Lower lobe of right lung (tissue), 2 donors: ENCODE data around the gene RSPH9. TPM values are rescaled to one million over a fixed set of nuclear protein-coding genes. Genes with fewer than 3 reads are reported as not detected.

Experiments
- ATAC-seq, 2 donors: fragments of 200-7000 bp; cut with Tn5 transposase; one replicate each; pipeline ENCODE4 v1.9.1; 2020 to 2022; ENCODE audit warnings: mild to moderate bottlenecking in 2 of 2, moderate library complexity in 2 of 2
- DNase-seq: peaks from one replicate; pipeline ENCODE4 v3.0.0-alpha.2; 2020
- H3K27ac ChIP-seq: fragments of 200-600 bp; one replicate; pipeline ENCODE4 v1.8.0; 2022
- H3K27me3 ChIP-seq: fragments of 200-600 bp; one replicate; pipeline ENCODE4 v1.8.0; 2022; ENCODE audit warnings: low read depth
- H3K36me3 ChIP-seq: fragments of 200-600 bp; one replicate; pipeline ENCODE4 v1.8.0; 2022; ENCODE audit warnings: mild to moderate bottlenecking
- H3K4me1 ChIP-seq: fragments of 200-600 bp; one replicate; pipeline ENCODE4 v1.8.0; 2022
- H3K4me3 ChIP-seq: fragments of 200-600 bp; one replicate; pipeline ENCODE4 v1.8.0; 2022; ENCODE audit warnings: mild to moderate bottlenecking
- H3K9me3 ChIP-seq: fragments of 200-600 bp; one replicate; pipeline ENCODE4 v1.8.0; 2022
- intact Hi-C: fragments of 100-400 bp; cut with DNase I; formaldehyde crosslinking; loops from one replicate; pipeline ENCODE4 v1.11.0; 2022
- total RNA-seq: library from RNA; stranded (reverse); fragmentation: NEBNext Ultra II Directional; extraction: Animal tissue kit (Norgen Biotek cat#: 25700); gene quantifications from one replicate; pipeline ENCODE4 v1.2.1, GENCODE V29; 2021
- TF ChIP-seq, protein P1 (sequence below): fragments of 200-600 bp; IDR thresholded peaks from one replicate; pipeline ENCODE4 v1.8.0; 2022; ENCODE audit warnings: antibody characterized with exemption, mild to moderate bottlenecking
- donor health status: DM: no; HTN: yes; CAD: no; lungs with severe emphysema.

RSPH9 gene
- total RNA-seq, 1 donor from 2014 or later = 2.6 TPM

DNA sequence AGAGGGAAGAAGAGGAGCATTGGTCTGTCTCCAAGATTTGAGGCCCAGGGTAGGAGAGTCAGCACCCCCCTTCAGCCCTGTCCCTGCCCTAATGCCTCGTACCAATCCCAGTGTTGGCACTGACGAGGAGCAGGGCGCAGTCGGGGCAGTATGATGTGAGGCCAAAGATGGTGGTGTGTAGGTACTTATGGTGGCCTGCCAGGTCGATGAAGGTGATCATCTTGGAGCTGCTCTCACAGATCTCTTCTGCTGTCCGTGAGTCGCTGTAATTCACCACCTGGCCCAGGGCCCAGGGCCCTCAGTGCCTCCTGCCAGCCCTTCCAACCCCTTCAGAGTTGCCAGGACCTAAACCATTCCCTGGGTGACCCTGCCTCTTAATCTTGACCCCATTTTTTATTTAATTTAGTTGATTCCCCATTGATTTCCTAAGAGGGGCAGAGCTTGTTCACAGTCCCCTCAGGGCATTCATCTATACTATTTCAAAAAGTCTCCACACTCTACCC lies 20.0 kb upstream of the RSPH9 start:
- no peak overlapping the region for H3K4me3 ChIP-seq
- DNase-seq = no peak
- H3K4me1 ChIP-seq = peaks cover 27% of the 10 kb centered on the region
- TF ChIP-seq, protein P1, sequence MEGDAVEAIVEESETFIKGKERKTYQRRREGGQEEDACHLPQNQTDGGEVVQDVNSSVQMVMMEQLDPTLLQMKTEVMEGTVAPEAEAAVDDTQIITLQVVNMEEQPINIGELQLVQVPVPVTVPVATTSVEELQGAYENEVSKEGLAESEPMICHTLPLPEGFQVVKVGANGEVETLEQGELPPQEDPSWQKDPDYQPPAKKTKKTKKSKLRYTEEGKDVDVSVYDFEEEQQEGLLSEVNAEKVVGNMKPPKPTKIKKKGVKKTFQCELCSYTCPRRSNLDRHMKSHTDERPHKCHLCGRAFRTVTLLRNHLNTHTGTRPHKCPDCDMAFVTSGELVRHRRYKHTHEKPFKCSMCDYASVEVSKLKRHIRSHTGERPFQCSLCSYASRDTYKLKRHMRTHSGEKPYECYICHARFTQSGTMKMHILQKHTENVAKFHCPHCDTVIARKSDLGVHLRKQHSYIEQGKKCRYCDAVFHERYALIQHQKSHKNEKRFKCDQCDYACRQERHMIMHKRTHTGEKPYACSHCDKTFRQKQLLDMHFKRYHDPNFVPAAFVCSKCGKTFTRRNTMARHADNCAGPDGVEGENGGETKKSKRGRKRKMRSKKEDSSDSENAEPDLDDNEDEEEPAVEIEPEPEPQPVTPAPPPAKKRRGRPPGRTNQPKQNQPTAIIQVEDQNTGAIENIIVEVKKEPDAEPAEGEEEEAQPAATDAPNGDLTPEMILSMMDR = no peak
- ATAC-seq = no peak
- H3K27me3 ChIP-seq = no peaks in the 10 kb centered on the region
- H3K27ac ChIP-seq = no peak overlapping the region
- intact Hi-C loops = no loop called here
- H3K9me3 ChIP-seq = no peaks in the 10 kb centered on the region
- H3K36me3 ChIP-seq = peaks cover 65% of the 10 kb centered on the region

DNA sequence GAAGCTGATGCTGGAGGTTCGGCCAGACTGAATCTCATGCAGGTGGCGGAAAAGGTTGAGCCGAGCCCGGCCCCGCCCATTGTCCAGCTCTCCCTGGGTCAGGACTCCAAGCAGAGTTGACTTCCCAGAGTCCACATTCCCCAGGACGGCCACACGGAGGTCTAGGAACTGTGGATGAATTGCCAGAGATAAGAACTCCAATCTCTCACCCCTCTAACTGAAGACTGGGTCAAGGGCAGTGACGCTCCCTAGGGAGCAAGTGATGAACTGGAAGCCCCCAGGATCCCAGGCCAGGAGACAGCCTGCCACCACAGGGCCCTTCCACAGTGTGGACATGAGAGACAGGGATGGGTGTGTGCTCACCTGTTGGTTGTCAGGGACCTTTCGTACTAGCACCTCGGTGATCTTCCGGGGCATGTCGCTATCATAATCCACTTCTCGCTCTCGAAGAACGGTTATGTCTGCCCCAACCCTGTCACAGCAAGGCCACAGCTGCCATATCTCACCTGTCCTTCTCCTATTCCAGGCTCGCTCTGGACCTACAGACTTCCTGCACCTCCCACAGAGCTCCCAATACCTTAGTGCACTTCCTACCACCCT lies 19.3 kb upstream of the RSPH9 start:
- TF ChIP-seq, protein P1 = no peak
- intact Hi-C loops = no loop called here
- Histone ChIP-seq H3K4me3 (no peak overlapping the region), H3K9me3 (no peaks in the 10 kb centered on the region), H3K4me1 (peaks cover 27% of the 10 kb centered on the region), H3K36me3 (peaks cover 58% of the 10 kb centered on the region), H3K27ac (no peak overlapping the region), H3K27me3 (no peaks in the 10 kb centered on the region)
- ATAC-seq (no peak), DNase-seq (no peak)

DNA sequence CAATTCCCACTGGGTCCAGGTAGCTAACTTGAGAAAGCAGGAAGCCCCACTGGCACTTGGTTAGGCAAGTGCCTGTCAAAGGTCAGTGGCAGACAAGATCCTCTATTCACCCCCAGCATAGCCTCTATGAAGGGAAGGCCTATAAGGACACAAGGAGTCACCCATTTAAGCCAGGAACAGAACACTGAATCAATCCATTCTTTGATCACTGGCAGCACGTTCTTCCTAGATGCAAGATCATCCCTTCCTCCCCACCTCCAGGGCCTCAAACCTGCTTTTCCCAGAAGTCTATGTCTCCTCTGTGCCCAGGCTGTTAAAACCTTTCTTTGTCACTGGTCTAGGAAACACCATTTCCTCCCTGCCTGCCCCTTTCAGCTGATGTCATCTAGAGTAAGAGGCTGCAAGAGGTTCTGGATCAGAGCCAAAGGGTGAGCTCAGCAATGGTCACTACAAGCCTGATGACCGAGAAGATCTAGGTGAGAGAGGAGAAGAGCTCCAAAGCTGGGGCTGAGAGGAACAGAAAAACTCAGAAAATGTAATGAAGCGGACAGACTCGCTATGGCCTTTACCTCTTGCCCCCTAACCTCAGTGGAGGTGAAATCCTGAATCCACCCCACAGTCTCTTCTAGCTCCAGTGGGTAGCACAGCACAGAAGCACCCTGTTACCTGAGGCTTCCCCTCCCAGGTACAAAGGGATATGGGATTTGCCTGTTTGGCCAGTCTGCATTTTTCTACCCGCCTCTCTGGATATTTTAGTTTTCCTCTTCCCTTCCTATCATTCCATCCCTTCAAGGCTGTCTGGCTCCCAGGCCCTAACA lies 17.6 kb upstream of the RSPH9 start:
- H3K36me3 ChIP-seq = peaks cover 41% of the 10 kb centered on the region
- TF ChIP-seq, protein P1 = no peak

GRCh38 chr6:43628393-43629103 lies 16.3 kb upstream of the RSPH9 start:
- peak overlapping the region; percentile 76 for H3K4me3 ChIP-seq
- TF ChIP-seq, protein P1 = no peak
- H3K27ac ChIP-seq = peak overlapping the region; percentile 89
- H3K9me3 ChIP-seq = no peaks in the 10 kb centered on the region
- ATAC-seq = peak; percentile 6 to 30
- intact Hi-C loops = no loop called here
- no peak for DNase-seq
- H3K36me3 ChIP-seq = peaks cover 28% of the 10 kb centered on the region
- peaks cover 32% of the 10 kb centered on the region for H3K4me1 ChIP-seq
- no peaks in the 10 kb centered on the region for H3K27me3 ChIP-seq

More for the DNA sequence above, 17.6 kb upstream of the RSPH9 start:
- H3K4me1 ChIP-seq = peaks cover 32% of the 10 kb centered on the region
- ATAC-seq (peak; percentile 10 to 34), DNase-seq (peak; percentile 75)
- H3K4me3 ChIP-seq = peak overlapping the region; percentile 76
- H3K9me3 ChIP-seq = no peaks in the 10 kb centered on the region
- intact Hi-C loops = no loop called here
- no peaks in the 10 kb centered on the region for H3K27me3 ChIP-seq
- peak overlapping the region; percentile 89 for H3K27ac ChIP-seq

DNA sequence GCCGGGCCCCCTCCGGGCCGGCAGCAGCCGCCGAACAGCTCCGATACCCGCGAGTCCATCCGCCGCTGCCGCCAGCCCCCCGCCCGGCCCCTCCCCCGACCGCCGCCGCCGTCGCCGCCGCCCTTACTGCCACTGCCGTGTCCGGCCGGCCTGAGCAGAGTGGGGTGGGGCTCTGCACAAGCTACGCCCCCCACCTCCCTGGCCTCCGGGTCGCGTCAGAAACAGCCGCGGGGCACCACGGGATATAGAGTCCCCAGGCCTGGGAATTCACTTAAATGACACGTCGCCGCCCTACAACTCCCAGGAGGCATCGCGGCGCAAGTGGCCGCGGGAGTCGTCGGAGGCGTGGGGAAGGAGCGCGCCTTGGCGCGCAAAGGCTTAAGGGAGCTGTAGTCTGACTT lies 15.7 kb upstream of the RSPH9 start, which contains the start of gene GTPBP2:
GTPBP2 (minus strand) TSS at position 161 of the 401 bp plus-strand sequence; CDS start at position 59, 102 bp downstream.
- Histone ChIP-seq H3K9me3 (no peaks in the 10 kb centered on the region), H3K27ac (peak within 1 kb of the TSS; percentile 89), H3K4me1 (peaks cover 32% of the 10 kb centered on the region), H3K36me3 (peaks cover 22% of the 10 kb centered on the region), H3K4me3 (peak within 1 kb of the TSS; percentile 76), H3K27me3 (no peaks in the 10 kb centered on the region)
- intact Hi-C loops = no loop called here
- DNase-seq = peak; percentile 100
- TF ChIP-seq, protein P1 = no peak
- ATAC-seq = peak; percentile 91 to 95
